Neural cell (in vitro differentiated cells): ENCODE data around the gene TNIP1.

Source experiments
- CTCF ChIP-seq: fragments of 450-650 bp; IDR thresholded peaks from 2 replicates; pipeline ENCODE4 v1.5.1; 2014; ENCODE audit warnings: antibody characterized with exemption, mild to moderate bottlenecking, moderate library complexity; ENCODE audit not compliant: poor library complexity, severe bottlenecking
- EP300 ChIP-seq: fragments of 450-650 bp; conservative IDR thresholded peaks from 2 replicates; pipeline ENCODE4 v1.6.1; 2014; ENCODE audit warnings: antibody characterized with exemption, mild to moderate bottlenecking, moderate library complexity; ENCODE audit not compliant: poor library complexity, severe bottlenecking
- POLR2AphosphoS5 ChIP-seq: IDR thresholded peaks from 2 replicates; pipeline ENCODE4 v1.6.1; 2012

- TF ChIP-seq POLR2AphosphoS5 = no peak
- TF ChIP-seq CTCF = no peak
- no peak for TF ChIP-seq EP300
Measured at GRCh38 chr5:151084363-151084762, 3.5 kb upstream of the TNIP1 start.
